Fibroblast of lung (primary cell): ENCODE data around the gene GNAT1. TPM values are rescaled to one million over a fixed set of nuclear protein-coding genes. Genes with fewer than 3 reads are reported as not detected.

Experiments
- DNase-seq, 2 donors: peaks; one replicate each; pipeline versions ENCODE4 v3.0.0 to v3.0.0-alpha.2; 2010; ENCODE audit warnings: low read depth in 2 of 2
- H2AFZ ChIP-seq: 2 replicates; pipeline ENCODE4 v1.5.1; 2012; ENCODE audit warnings: low read length, control low read depth, inconsistent platforms
- H3K27ac ChIP-seq: 2 replicates; pipeline ENCODE4 v1.5.1; 2011; ENCODE audit warnings: low read length, control low read depth; ENCODE audit not compliant: insufficient read depth
- H3K27me3 ChIP-seq: 2 replicates; pipeline ENCODE4 v1.5.1; 2011; ENCODE audit warnings: mild to moderate bottlenecking, low read length; ENCODE audit not compliant: control insufficient read depth, insufficient read depth
- H3K36me3 ChIP-seq: 2 replicates; pipeline ENCODE4 v1.5.1; 2011; ENCODE audit warnings: low read length; ENCODE audit not compliant: control insufficient read depth, insufficient read depth
- H3K4me1 ChIP-seq: 2 replicates; pipeline ENCODE4 v1.5.1; 2011; ENCODE audit warnings: low read length; ENCODE audit not compliant: control insufficient read depth, insufficient read depth; ENCODE audit errors: extremely low read depth
- H3K4me2 ChIP-seq: 2 replicates; pipeline ENCODE4 v1.5.1; 2011; ENCODE audit warnings: low read length, control low read depth; ENCODE audit not compliant: insufficient read depth; ENCODE audit errors: extremely low read depth
- H3K4me3 ChIP-seq, 4 experiments: fragments of 200-600 bp in 1 of 4; sonication (generic) in 1 of 4; replicated peaks in 1 of 4; 2 replicates each; pipeline ENCODE4 v1.5.1; 2011 to 2016; ENCODE audit warnings: low read length in 4 of 4, low read depth in 3 of 4, mild to moderate bottlenecking in 3 of 4, control low read depth in 2 of 4, inconsistent platforms in 1 of 4, mixed read lengths in 1 of 4; ENCODE audit not compliant: insufficient read depth in 1 of 4; ENCODE audit errors: control extremely low read depth in 1 of 4
- H3K79me2 ChIP-seq: 2 replicates; pipeline ENCODE4 v1.5.1; 2012; ENCODE audit warnings: mild to moderate bottlenecking, low read length, inconsistent platforms; ENCODE audit not compliant: control insufficient read depth, insufficient read depth
- H3K9ac ChIP-seq: 2 replicates; pipeline ENCODE4 v1.5.1; 2011; ENCODE audit warnings: mild to moderate bottlenecking, low read length, control low read depth; ENCODE audit not compliant: insufficient read depth
- H3K9me3 ChIP-seq: 2 replicates; pipeline ENCODE4 v1.5.1; 2012; ENCODE audit warnings: low read depth, low read length; ENCODE audit not compliant: control insufficient read depth, insufficient read depth
- H4K20me1 ChIP-seq: 2 replicates; pipeline ENCODE4 v1.5.1; 2011; ENCODE audit warnings: low read length; ENCODE audit not compliant: control insufficient read depth, insufficient read depth; ENCODE audit errors: extremely low read depth
- EZH2 ChIP-seq: IDR thresholded peaks from 2 replicates; pipeline ENCODE4 v1.5.1; 2012; ENCODE audit warnings: low read length, control low read depth, mild to moderate bottlenecking; ENCODE audit errors: missing control alignments
- polyA plus RNA-seq, 2 donors: library from polyadenylated mRNA; depleted of rRNA in 1 of 2; stranded (reverse) in 1 of 2; unstranded in 1 of 2; fragments of >200 nt; gene quantifications; 2 replicates each; pipeline ENCODE4 v1.2.1, GENCODE V29; 2011 to 2012; ENCODE audit warnings: missing spikeins in 1 of 2
- total RNA-seq: library from RNA; depleted of rRNA; stranded (reverse); fragments of >200 nt; gene quantifications from 2 replicates; pipeline ENCODE4 v1.2.1, GENCODE V29; 2014
- TF ChIP-seq, protein P1 (sequence below), 2 donors: IDR thresholded peaks in 1 of 2; conservative IDR thresholded peaks in 1 of 2; 1 replicate in 1 of 2; 2 replicates in 1 of 2; pipeline ENCODE4 v1.5.1; 2011 to 2012; ENCODE audit warnings: low read length in 2 of 2, control low read depth in 1 of 2, inconsistent platforms in 1 of 2, low read depth in 1 of 2, mild to moderate bottlenecking in 1 of 2

Gene GNAT1
- total and polyA plus RNA-seq, 2 donors (not counting 1 experiment from before 2014, with no cell fraction given) = not detected

GRCh38 chr3:50217681-50218080, 26.3 kb downstream of the GNAT1 start:
- no peaks in the 10 kb centered on the region for H3K4me1 ChIP-seq
- TF ChIP-seq, protein P1, sequence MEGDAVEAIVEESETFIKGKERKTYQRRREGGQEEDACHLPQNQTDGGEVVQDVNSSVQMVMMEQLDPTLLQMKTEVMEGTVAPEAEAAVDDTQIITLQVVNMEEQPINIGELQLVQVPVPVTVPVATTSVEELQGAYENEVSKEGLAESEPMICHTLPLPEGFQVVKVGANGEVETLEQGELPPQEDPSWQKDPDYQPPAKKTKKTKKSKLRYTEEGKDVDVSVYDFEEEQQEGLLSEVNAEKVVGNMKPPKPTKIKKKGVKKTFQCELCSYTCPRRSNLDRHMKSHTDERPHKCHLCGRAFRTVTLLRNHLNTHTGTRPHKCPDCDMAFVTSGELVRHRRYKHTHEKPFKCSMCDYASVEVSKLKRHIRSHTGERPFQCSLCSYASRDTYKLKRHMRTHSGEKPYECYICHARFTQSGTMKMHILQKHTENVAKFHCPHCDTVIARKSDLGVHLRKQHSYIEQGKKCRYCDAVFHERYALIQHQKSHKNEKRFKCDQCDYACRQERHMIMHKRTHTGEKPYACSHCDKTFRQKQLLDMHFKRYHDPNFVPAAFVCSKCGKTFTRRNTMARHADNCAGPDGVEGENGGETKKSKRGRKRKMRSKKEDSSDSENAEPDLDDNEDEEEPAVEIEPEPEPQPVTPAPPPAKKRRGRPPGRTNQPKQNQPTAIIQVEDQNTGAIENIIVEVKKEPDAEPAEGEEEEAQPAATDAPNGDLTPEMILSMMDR (conservative IDR thresholded peaks at IDR 0.05 in 1 of 2, IDR thresholded peaks at IDR 0.05 in 1 of 2; ENCODE audit: low read depth in 1 of 2, low read length in 2 of 2) = no peak
- DNase-seq = no peak
- no peaks in the 10 kb centered on the region for H3K79me2 ChIP-seq
- no peak overlapping the region for H2AFZ ChIP-seq
- no peaks in the 10 kb centered on the region for H3K36me3 ChIP-seq
- no peak overlapping the region for H3K4me3 ChIP-seq
- H4K20me1 ChIP-seq = no peaks in the 10 kb centered on the region
- H3K4me2 ChIP-seq = no peak overlapping the region
- H3K9me3 ChIP-seq = no peaks in the 10 kb centered on the region
- H3K27me3 ChIP-seq = peaks cover 6% of the 10 kb centered on the region
- H3K27ac ChIP-seq = no peak overlapping the region
- H3K9ac ChIP-seq = no peak overlapping the region

GRCh38 chr3:50218448-50218847, 27.0 kb downstream of the GNAT1 start:
- TF ChIP-seq, protein P1 (conservative IDR thresholded peaks at IDR 0.05 in 1 of 2, IDR thresholded peaks at IDR 0.05 in 1 of 2; ENCODE audit: low read depth in 1 of 2, low read length in 2 of 2) = no peak
- TF ChIP-seq EZH2 = no peak
- Histone ChIP-seq H3K27me3 (peaks cover 9% of the 10 kb centered on the region), H3K9me3 (no peaks in the 10 kb centered on the region), H3K4me2 (no peak overlapping the region), H2AFZ (no peak overlapping the region), H3K4me1 (no peaks in the 10 kb centered on the region), H3K9ac (no peak overlapping the region), H3K79me2 (no peaks in the 10 kb centered on the region), H3K36me3 (no peaks in the 10 kb centered on the region), H3K4me3 (no peak overlapping the region), H3K27ac (no peak overlapping the region), H4K20me1 (no peaks in the 10 kb centered on the region)
- DNase-seq = no peak

GRCh38 chr3:50219285-50219684, 27.9 kb downstream of the GNAT1 start:
- H3K27me3 ChIP-seq = peaks cover 11% of the 10 kb centered on the region
- H3K27ac ChIP-seq = no peak overlapping the region
- no peak overlapping the region for H3K9ac ChIP-seq
- no peak overlapping the region for H2AFZ ChIP-seq
- no peaks in the 10 kb centered on the region for H3K9me3 ChIP-seq
- TF ChIP-seq, protein P1 (conservative IDR thresholded peaks at IDR 0.05 in 1 of 2, IDR thresholded peaks at IDR 0.05 in 1 of 2; ENCODE audit: low read depth in 1 of 2, low read length in 2 of 2) = no peak
- TF ChIP-seq EZH2 = no peak
- H3K4me3 ChIP-seq = no peak overlapping the region
- H3K4me2 ChIP-seq = no peak overlapping the region
- no peaks in the 10 kb centered on the region for H3K4me1 ChIP-seq
- no peaks in the 10 kb centered on the region for H4K20me1 ChIP-seq
- no peak for DNase-seq
- no peaks in the 10 kb centered on the region for H3K79me2 ChIP-seq
- H3K36me3 ChIP-seq = no peaks in the 10 kb centered on the region
